Heart left ventricle (tissue), 16 donors: ENCODE measurements around the gene CCNY. TPM values are rescaled to one million over a fixed set of nuclear protein-coding genes. Genes with fewer than 3 reads are reported as not detected.

Source experiments
- ATAC-seq, 4 donors: fragments of 200-7000 bp; cut with Tn5 transposase; one replicate each; pipeline ENCODE4 v1.9.1; 2020 to 2022; ENCODE audit warnings: moderate library complexity in 4 of 4, mild to moderate bottlenecking in 3 of 4, moderate number of reproducible peaks in 1 of 4
- DNase-seq, 5 donors: peaks; one replicate each; pipeline ENCODE4 v3.0.0-alpha.2; 2020
- H3K27ac ChIP-seq, 12 donors: fragments of 200-600 bp; sonication (generic) in 4 of 12; one replicate each; pipeline versions ENCODE4 v1.5.0 to v1.8.0; 2016 to 2022; ENCODE audit warnings: mild to moderate bottlenecking in 2 of 12
- H3K27me3 ChIP-seq, 9 donors: fragments of 200-600 bp; sonication (generic) in 2 of 9; one replicate each; pipeline versions ENCODE4 v1.5.1 to v1.8.0; 2016 to 2022; ENCODE audit warnings: mild to moderate bottlenecking in 3 of 9
- H3K36me3 ChIP-seq, 9 donors: fragments of 200-600 bp; sonication (generic) in 2 of 9; one replicate each; pipeline versions ENCODE4 v1.5.0 to v1.8.0; 2018 to 2022; ENCODE audit warnings: mild to moderate bottlenecking in 2 of 9
- H3K4me1 ChIP-seq, 12 donors: fragments of 200-600 bp; sonication (generic) in 4 of 12; one replicate each; pipeline versions ENCODE4 v1.5.0 to v1.8.0; 2016 to 2022; ENCODE audit warnings: mild to moderate bottlenecking in 3 of 12
- H3K4me3 ChIP-seq, 12 donors: fragments of 200-600 bp; sonication (generic) in 4 of 12; one replicate each; pipeline versions ENCODE4 v1.5.0 to v1.8.0; 2017 to 2022; ENCODE audit warnings: mild to moderate bottlenecking in 9 of 12, moderate library complexity in 4 of 12
- H3K9me3 ChIP-seq, 12 donors: fragments of 200-600 bp; sonication (generic) in 4 of 12; one replicate each; pipeline versions ENCODE4 v1.5.0 to v1.8.0; 2016 to 2022; ENCODE audit warnings: mild to moderate bottlenecking in 1 of 12
- POLR2A ChIP-seq, 2 donors: fragments of 450-650 bp; IDR thresholded peaks; one replicate each; pipeline ENCODE4 v1.6.1; 2017; ENCODE audit warnings: antibody characterized with exemption in 2 of 2, mild to moderate bottlenecking in 2 of 2, moderate library complexity in 2 of 2
- WGBS, 4 donors: extraction: QIAGEN DNeasy Blood & Tissue Kit in 2 of 4; methylation state at CpG; one replicate each; pipeline versions ENCODE4 v1.1.5 to v1.1.7; 2013 to 2018; 5-methylcytosine and 5-hydroxymethylcytosine counted together
- intact Hi-C, 10 donors: fragments of 100-400 bp; cut with DNase I; formaldehyde crosslinking; loops; one replicate each; pipeline versions ENCODE4 v1.11.1 to v1.14.2; 2022
- polyA plus RNA-seq, 2 donors: library from polyadenylated mRNA; stranded (reverse); fragments of 200-250 nt; gene quantifications; one replicate each; pipeline ENCODE4 v1.2.3, GENCODE V29; 2013
- total RNA-seq, 9 donors: library from RNA; depleted of rRNA in 2 of 9; stranded (reverse); fragments of >200 nt in 2 of 9; fragmentation: NEBNext Ultra II Directional in 3 of 9; extraction: Animal tissue kit (Norgen Biotek cat#: 25700) in 3 of 9; gene quantifications; one replicate each; pipeline versions ENCODE4 v1.1.0 to v1.2.4, GENCODE V29; 2016 to 2023
- TF ChIP-seq, protein P1 (sequence below), 12 donors: fragments of 200-600 bp; sonication (generic) in 4 of 12; IDR thresholded peaks; one replicate each; pipeline versions ENCODE4 v1.5.0 to v1.8.0; 2018 to 2022; ENCODE audit warnings: antibody characterized with exemption in 12 of 12, mild to moderate bottlenecking in 5 of 12
- donor health status: ischemic (EF 13 %, LVEDD 7.1; RV severe dilation, severe dysfunction).
- donor health status: healthy with polysubstance abuse.
- donor health status: DM: no; HTN: yes; CAD: no.
- donor health status: DM: no; HTN: no; CAD: no.
- donor health status: ischemic (EF 25% LVEDD 6.9; RV normal size, moderate dysfunction).
- donor health status: ischemic (EF 25% LVEDD 5.7; RV mildly dilated, moderate dysfunction).
- donor health status: healthy.
- donor health status: DM: yes; HTN: yes; CAD: no.
- donor health status: ischemic (EF 35%, LVEDD 5.7; RV mildly dilated, moderate dysfunction).
- donor health status: nonischemic (EF 11% LVEDD 7.7; RV severe dilation, severe dysfunction).
- donor health status: DM: yes; HTN: yes; CAD: no.
- donor health status: PGD.
- donor health status: ischemic (EF 29% LVEDD 5.4; RV normal size, mild dysfunction).
- donor health status: nonischemic (EF 23%, LVEDD 6.1; RV moderate dilation, normal function).

The CCNY gene
- total and polyA plus RNA-seq, 11 donors = 26.4 to 106 (median 80.7) TPM

- no peak overlapping the region for H3K27ac ChIP-seq
- 94 to 96% (median 94%) methylated on average over 6 of the region's 6 CpGs for WGBS, 4 donors
- H3K27me3 ChIP-seq = no peaks in the 10 kb centered on the region
- TF ChIP-seq, protein P1, sequence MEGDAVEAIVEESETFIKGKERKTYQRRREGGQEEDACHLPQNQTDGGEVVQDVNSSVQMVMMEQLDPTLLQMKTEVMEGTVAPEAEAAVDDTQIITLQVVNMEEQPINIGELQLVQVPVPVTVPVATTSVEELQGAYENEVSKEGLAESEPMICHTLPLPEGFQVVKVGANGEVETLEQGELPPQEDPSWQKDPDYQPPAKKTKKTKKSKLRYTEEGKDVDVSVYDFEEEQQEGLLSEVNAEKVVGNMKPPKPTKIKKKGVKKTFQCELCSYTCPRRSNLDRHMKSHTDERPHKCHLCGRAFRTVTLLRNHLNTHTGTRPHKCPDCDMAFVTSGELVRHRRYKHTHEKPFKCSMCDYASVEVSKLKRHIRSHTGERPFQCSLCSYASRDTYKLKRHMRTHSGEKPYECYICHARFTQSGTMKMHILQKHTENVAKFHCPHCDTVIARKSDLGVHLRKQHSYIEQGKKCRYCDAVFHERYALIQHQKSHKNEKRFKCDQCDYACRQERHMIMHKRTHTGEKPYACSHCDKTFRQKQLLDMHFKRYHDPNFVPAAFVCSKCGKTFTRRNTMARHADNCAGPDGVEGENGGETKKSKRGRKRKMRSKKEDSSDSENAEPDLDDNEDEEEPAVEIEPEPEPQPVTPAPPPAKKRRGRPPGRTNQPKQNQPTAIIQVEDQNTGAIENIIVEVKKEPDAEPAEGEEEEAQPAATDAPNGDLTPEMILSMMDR (IDR thresholded peaks at IDR 0.05) = no peak
- TF ChIP-seq POLR2A (IDR thresholded peaks at IDR 0.05) = no peak
- no peaks in the 10 kb centered on the region for H3K9me3 ChIP-seq
- peaks cover 0 to 55% (median 30%) of the 10 kb centered on the region in 9 donors for H3K36me3 ChIP-seq
- intact Hi-C loops = no loop called here
- DNase-seq (no peak), ATAC-seq (no peak)
- H3K4me3 ChIP-seq = no peak overlapping the region
- peaks cover 0 to 27% (median 7%) of the 10 kb centered on the region in 12 donors for H3K4me1 ChIP-seq
These were observed 219.9 kb downstream of the CCNY start for GRCh38 chr10:35555962-35556930.

DNA sequence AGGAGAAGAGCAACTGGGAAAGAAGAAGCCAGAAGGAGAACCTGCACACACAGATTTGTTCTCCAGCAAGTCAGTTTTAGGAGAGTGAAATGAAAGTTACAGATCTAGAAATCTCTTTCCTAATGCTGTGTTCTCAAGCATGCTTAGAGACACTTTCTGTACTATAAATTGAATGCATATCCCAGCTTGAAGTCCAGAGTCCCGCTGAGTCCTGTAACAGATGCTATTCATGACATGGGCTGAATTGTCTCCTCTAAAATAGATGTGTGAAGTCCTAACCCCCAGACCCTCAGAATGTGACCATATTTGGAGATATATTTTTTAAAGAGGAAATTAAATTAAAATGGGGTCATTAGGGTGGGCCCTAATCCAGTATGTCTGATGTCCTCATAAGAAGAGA lies 222.0 kb downstream of the CCNY start:
- TF ChIP-seq, protein P1 (IDR thresholded peaks at IDR 0.05) = no peak
- TF ChIP-seq POLR2A (IDR thresholded peaks at IDR 0.05) = no peak
- peaks cover 0 to 33% (median 12%) of the 10 kb centered on the region in 12 donors for H3K4me1 ChIP-seq
- ATAC-seq = no peak

GRCh38 chr10:35559416-35559815 lies 223.1 kb downstream of the CCNY start:
- peaks cover 0 to 35% (median 13%) of the 10 kb centered on the region in 9 donors for H3K36me3 ChIP-seq
- H3K27ac ChIP-seq = no peak overlapping the region
- WGBS, 4 donors = 94 to 96% (median 95%) methylated on average over 5 of the region's 5 CpGs
- H3K4me1 ChIP-seq = peaks cover 4 to 35% (median 20%) of the 10 kb centered on the region in 12 donors
- DNase-seq (no peak), ATAC-seq (no peak)
- no peaks in the 10 kb centered on the region for H3K9me3 ChIP-seq
- intact Hi-C loops = no loop called here
- H3K4me3 ChIP-seq = no peak overlapping the region
- H3K27me3 ChIP-seq = no peaks in the 10 kb centered on the region
- TF ChIP-seq, protein P1 (IDR thresholded peaks at IDR 0.05) = no peak
- no peak for TF ChIP-seq POLR2A (IDR thresholded peaks at IDR 0.05)

More for the DNA sequence above, 222.0 kb downstream of the CCNY start:
- Histone ChIP-seq H3K36me3 (peaks cover 0 to 46% (median 23%) of the 10 kb centered on the region in 9 donors), H3K9me3 (no peaks in the 10 kb centered on the region), H3K4me3 (no peak overlapping the region), H3K27ac (no peak overlapping the region), H3K27me3 (no peaks in the 10 kb centered on the region)
- WGBS, 4 donors = 93 to 100% (median 100%) methylated on average over 1 of the region's 1 CpG
- intact Hi-C loops = no loop called here
- no peak for DNase-seq

DNA sequence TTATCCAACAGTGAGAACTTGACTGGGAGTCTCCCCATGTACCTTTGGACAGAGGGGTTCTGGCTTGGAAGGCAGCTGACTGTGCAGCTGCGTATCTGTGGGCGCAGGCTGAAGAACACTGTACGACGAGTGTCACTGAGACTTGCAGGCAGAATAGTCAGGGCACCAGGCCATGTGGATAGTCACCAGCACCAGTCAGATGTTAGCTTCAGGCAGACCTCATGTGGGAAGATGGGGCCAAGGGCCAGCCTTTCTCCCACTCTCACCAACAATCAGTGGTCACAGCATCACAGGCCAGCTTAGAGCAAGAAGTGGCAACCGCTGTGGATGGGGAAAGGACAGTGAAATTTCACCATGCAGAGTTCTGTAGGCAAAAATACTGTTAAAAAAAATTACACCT lies 225.4 kb downstream of the CCNY start:
- DNase-seq (peak in 4 of 5 donors; percentile 35 to 76 (median 58)), ATAC-seq (peak; percentile 64 to 78 (median 72))
- intact Hi-C loops = loop anchor here in 9 of 10 donors (2.0 to 10.0 kb wide), 12 partner anchors 64 to 447 kb away; partner anchors contain the start of gene CCNY (in 6 of the 9)
- H3K4me3 ChIP-seq = no peak overlapping the region
- TF ChIP-seq, protein P1 (IDR thresholded peaks at IDR 0.05) = no peak
- TF ChIP-seq POLR2A (IDR thresholded peaks at IDR 0.05) = no peak
- H3K4me1 ChIP-seq = peaks cover 15 to 55% (median 41%) of the 10 kb centered on the region in 12 donors
- WGBS, 4 donors = 46 to 72% (median 56%) methylated on average over 5 of the region's 5 CpGs
- no peaks in the 10 kb centered on the region for H3K9me3 ChIP-seq
- peak overlapping the region in 6 of 12 donors; percentile 13 to 65 (median 48) for H3K27ac ChIP-seq
- H3K36me3 ChIP-seq = peaks cover 0 to 38% (median 16%) of the 10 kb centered on the region in 9 donors
- H3K27me3 ChIP-seq = no peaks in the 10 kb centered on the region
